ENCODE measurements around the gene GPR107. TPM values are rescaled to one million over a fixed set of nuclear protein-coding genes. Genes with fewer than 3 reads are reported as not detected.

Gene GPR107
- total RNA-seq, 4 donors from 2014 or later: 18.9 to 27.0 (median 23.2) TPM

DNA sequence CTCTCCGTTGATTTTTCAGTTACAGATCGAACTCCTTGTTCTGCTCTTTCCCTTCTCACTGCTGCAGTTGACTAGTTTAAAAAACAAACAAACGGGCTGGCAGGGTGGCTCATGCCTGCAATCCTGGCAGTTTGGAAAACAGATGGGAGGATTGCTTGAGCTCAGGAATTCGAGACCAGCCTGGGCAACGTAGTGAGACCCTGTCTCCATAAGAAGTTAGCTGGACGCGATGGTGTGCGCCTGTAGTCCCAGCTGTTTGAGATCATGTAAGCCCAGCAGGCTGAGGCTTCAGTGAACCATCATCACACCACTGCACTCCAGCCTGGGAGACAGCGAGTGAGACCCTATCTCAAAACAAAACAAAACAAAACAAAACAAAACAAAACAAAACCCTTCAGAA is 67.1 kb downstream of the GPR107 start:
- WGBS, 2 donors: 77 to 81% methylated on average over 9 of the region's 9 CpGs
- Histone ChIP-seq H3K27me3 (no peaks in the 10 kb centered on the region), H3K4me1 (peaks cover 9 to 25% (median 12%) of the 10 kb centered on the region in 3 donors), H3K36me3 (peaks cover 0 to 85% (median 4%) of the 10 kb centered on the region in 3 donors), H3K9me3 (no peaks in the 10 kb centered on the region), H3K27ac (no peak overlapping the region), H3K4me3 (no peak overlapping the region)
- no peak for DNase-seq
- TF ChIP-seq POLR2A (IDR thresholded peaks at IDR 0.05): no peak
- TF ChIP-seq, protein P1, sequence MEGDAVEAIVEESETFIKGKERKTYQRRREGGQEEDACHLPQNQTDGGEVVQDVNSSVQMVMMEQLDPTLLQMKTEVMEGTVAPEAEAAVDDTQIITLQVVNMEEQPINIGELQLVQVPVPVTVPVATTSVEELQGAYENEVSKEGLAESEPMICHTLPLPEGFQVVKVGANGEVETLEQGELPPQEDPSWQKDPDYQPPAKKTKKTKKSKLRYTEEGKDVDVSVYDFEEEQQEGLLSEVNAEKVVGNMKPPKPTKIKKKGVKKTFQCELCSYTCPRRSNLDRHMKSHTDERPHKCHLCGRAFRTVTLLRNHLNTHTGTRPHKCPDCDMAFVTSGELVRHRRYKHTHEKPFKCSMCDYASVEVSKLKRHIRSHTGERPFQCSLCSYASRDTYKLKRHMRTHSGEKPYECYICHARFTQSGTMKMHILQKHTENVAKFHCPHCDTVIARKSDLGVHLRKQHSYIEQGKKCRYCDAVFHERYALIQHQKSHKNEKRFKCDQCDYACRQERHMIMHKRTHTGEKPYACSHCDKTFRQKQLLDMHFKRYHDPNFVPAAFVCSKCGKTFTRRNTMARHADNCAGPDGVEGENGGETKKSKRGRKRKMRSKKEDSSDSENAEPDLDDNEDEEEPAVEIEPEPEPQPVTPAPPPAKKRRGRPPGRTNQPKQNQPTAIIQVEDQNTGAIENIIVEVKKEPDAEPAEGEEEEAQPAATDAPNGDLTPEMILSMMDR (IDR thresholded peaks at IDR 0.05): no peak
- intact Hi-C loops (cut with DNase I): no loop called here

DNA sequence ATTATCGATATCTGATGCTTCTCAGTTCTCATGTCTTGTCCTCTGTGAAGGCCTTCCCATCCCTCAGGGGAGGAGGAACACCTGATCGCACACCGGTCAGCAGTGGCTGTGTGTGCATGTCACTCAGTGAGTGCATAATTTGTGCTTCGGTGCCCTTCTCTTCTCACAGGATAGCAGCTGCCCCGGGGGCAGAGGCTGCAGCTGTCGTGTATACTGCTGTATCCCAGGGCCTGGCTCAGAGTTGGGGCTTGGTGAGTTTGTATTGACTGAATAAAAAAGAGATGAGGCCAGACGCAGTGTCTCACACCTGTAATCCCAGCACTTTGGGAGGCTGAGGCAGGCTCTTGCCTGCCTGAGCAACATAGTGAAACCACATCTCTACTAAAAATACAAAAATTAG is 68.8 kb downstream of the GPR107 start:
- Histone ChIP-seq H3K9me3 (no peaks in the 10 kb centered on the region), H3K27ac (no peak overlapping the region), H3K27me3 (no peaks in the 10 kb centered on the region), H3K4me3 (no peak overlapping the region), H3K4me1 (peaks cover 9 to 34% (median 16%) of the 10 kb centered on the region in 3 donors), H3K36me3 (peaks cover 0 to 74% (median 5%) of the 10 kb centered on the region in 3 donors)
- TF ChIP-seq POLR2A (IDR thresholded peaks at IDR 0.05): no peak
- TF ChIP-seq, protein P1 (IDR thresholded peaks at IDR 0.05): no peak
- intact Hi-C loops (cut with DNase I): no loop called here
- DNase-seq: no peak
- WGBS, 2 donors: 79 to 81% methylated on average over 2 to 4 of the region's 7 CpGs

DNA sequence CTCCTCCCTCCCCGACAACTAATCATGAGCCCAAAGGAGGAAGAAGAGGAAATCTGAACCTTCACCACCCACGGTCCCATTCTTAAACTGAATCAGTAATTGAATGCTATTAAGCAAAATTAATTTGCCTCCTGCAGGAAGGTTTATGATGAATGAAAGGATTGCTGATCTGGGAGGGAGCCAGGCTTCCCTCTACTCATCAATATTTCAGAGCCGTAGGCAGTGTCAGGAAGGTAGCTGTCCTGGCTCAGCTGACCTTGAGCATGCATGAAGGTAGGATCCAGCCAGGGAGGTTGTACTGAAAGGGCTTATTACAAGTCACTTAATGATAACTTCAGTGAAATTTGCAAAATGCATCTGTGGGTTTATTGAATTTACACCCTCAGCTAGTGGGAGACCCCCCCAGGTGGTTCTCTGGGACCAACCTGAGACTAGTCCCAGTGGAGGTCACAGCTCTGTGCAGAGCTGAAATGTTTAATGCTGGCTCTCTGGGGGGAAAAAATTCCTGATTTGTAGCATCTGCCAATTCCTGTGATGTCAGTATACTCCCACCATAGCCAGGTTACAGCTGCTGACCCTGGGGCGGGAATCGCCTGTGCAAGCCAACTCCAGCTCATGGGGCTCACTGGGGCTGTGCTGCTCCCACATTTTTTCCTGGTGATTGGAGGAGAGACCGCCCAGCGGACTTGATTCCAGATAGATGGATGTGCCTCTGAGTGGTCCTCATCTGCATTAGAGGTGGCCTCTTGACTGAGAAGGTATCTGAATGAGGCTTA is 70.6 kb downstream of the GPR107 start:
- Histone ChIP-seq H3K27ac (no peak overlapping the region), H3K9me3 (no peaks in the 10 kb centered on the region), H3K36me3 (peaks cover 0 to 76% (median 10%) of the 10 kb centered on the region in 3 donors), H3K4me3 (no peak overlapping the region), H3K4me1 (peaks cover under 1 to 34% (median 7%) of the 10 kb centered on the region in 3 donors), H3K27me3 (no peaks in the 10 kb centered on the region)
- WGBS, 2 donors: 50 to 75% methylated on average over 3 to 7 of the region's 7 CpGs
- no peak for TF ChIP-seq POLR2A (IDR thresholded peaks at IDR 0.05)
- TF ChIP-seq, protein P1 (IDR thresholded peaks at IDR 0.05): no peak
- DNase-seq: no peak
- intact Hi-C loops (cut with DNase I): no loop called here

DNA sequence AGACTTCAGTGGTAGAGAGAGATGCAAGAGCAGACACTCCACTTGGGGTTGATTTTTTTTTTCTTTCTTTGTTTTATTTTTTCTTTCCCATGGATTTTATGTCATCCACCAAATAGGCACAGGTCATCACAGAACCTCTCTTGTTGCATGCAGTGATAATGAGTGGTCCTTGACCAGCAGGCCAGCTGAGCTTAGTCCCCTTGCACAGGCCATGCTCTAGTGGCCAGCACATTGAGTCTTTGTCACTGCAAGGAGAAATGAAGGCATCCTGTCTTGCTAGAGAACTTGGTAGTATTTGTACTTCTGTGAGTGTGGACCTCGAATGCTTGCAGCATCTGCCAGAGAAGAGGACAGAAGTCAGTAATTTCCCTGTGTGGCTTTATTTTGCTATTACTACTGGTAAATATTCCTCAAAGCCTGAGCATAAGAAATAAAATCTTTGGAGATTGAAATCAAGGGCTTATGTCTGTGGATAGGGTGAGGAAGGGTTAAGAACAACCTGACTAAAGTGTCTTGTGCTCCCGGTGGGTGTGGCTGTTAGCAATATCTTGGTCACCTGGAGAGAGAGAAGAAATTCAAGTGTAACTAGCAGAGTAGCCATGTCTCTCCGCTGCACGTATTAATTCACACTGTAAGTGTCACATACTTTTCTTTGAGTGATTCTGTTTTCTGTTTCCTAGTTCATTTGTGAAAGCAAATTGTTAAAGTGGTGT is 73.2 kb downstream of the GPR107 start:
- peaks cover 0 to 42% (median 7%) of the 10 kb centered on the region in 3 donors for H3K4me1 ChIP-seq
- intact Hi-C loops (cut with DNase I): no loop called here
- peak overlapping the region in 2 of 4 donors; percentile 73 to 85 for H3K27ac ChIP-seq
- H3K9me3 ChIP-seq: no peaks in the 10 kb centered on the region
- 48 to 64% methylated on average over 4 of the region's 4 CpGs for WGBS, 2 donors
- no peak for DNase-seq
- peaks cover 0 to 75% (median 10%) of the 10 kb centered on the region in 3 donors for H3K36me3 ChIP-seq
- H3K4me3 ChIP-seq: no peak overlapping the region
- no peaks in the 10 kb centered on the region for H3K27me3 ChIP-seq
- TF ChIP-seq, protein P1 (IDR thresholded peaks at IDR 0.05): no peak
- TF ChIP-seq POLR2A (IDR thresholded peaks at IDR 0.05): no peak

DNA sequence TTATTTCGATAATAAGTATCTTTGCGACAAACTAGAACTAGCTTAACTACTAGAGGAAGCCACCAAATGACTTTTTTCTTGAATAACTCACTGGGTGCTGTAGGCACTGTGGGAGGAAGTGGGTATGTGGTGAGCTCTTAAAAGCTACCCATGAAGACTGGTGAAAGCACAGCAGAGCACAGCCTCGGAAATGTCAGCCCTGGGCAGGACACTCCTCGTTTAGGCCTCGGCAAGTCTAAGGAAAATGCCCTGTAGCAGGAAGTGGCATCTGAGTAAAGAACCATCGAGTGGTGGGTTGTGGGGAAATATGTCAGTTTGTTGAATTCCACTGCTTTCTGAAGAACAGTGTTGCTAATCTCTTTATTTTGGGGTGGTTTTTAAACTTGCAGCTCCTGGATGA is 74.5 kb downstream of the GPR107 start:
- TF ChIP-seq, protein P1 (IDR thresholded peaks at IDR 0.05): no peak
- no peak for TF ChIP-seq POLR2A (IDR thresholded peaks at IDR 0.05)
- Histone ChIP-seq H3K36me3 (peaks cover 0 to 66% (median 5%) of the 10 kb centered on the region in 3 donors), H3K4me3 (no peak overlapping the region), H3K27me3 (no peaks in the 10 kb centered on the region), H3K9me3 (no peaks in the 10 kb centered on the region), H3K27ac (peak overlapping the region; percentile 53 to 85 (median 78)), H3K4me1 (peaks cover 0 to 42% (median 7%) of the 10 kb centered on the region in 3 donors)
- intact Hi-C loops (cut with DNase I): no loop called here
- WGBS, 2 donors: 65 to 76% methylated on average over 6 of the region's 6 CpGs
- DNase-seq: no peak

Data from esophagus squamous epithelium (tissue), 5 donors.